T-helper 2 cell treated with Interferon-gamma antibody and Interleukin-4, amounts not matched to agents 100 ng/mL and 5 ng/mL, for 36 hours (primary cell): ENCODE measurements around the gene HMOX2. TPM values are rescaled to one million over a fixed set of nuclear protein-coding genes. Genes with fewer than 3 reads are reported as not detected.

ENCODE experiments used
- intact Hi-C: fragments of 100-400 bp; cut with micrococcal nuclease; formaldehyde crosslinking; loops from one replicate; pipeline ENCODE4 v1.15.1; 2023
- total RNA-seq: library from RNA; stranded (reverse); gene quantifications from 2 replicates; pipeline ENCODE4 v1.2.3, GENCODE V29; 2022

HMOX2 gene
- total RNA-seq, 1 donor from 2014 or later: 79.6 TPM

- intact Hi-C loops: no loop called here
Measured at GRCh38 chr16:4463522-4464163, 12.6 kb upstream of the HMOX2 start.

GRCh38 chr16:4465977-4466779, 10.0 kb upstream of the HMOX2 start:
- intact Hi-C loops: no loop called here

GRCh38 chr16:4467916-4468315, 8.3 kb upstream of the HMOX2 start:
- intact Hi-C loops: no loop called here

GRCh38 chr16:4468972-4469371, 7.2 kb upstream of the HMOX2 start:
- intact Hi-C loops: no loop called here

GRCh38 chr16:4471869-4472268, 4.3 kb upstream of the HMOX2 start:
- intact Hi-C loops: no loop called here

- intact Hi-C loops: no loop called here
Measured at GRCh38 chr16:4472880-4473279, 3.3 kb upstream of the HMOX2 start.

- intact Hi-C loops: loop anchor here (1.0 kb wide), 1 partner anchor 167 kb away; no protein-coding TSS in a partner anchor
Measured at GRCh38 chr16:4474192-4474961, 1.8 kb upstream of the HMOX2 start, which contains the start of gene NMRAL1. TSS of gene NMRAL1 (minus strand) at chr16:4474625. CDS start at chr16:4474132, 493 bp downstream.

- intact Hi-C loops: loop anchor here (2.0 to 5.0 kb wide), 7 partner anchors 39 to 481 kb away; partner anchors contain the start of genes CDIP1, MGRN1 and SEC14L5
Measured at GRCh38 chr16:4477966-4478365, 1.8 kb downstream of the HMOX2 start.

- intact Hi-C loops: no loop called here
Measured at GRCh38 chr16:4481526-4481925, 5.3 kb downstream of the HMOX2 start.

GRCh38 chr16:4481963-4482362, 5.8 kb downstream of the HMOX2 start:
- intact Hi-C loops: no loop called here

GRCh38 chr16:4486126-4486893, 10.1 kb downstream of the HMOX2 start:
- intact Hi-C loops: no loop called here

GRCh38 chr16:4487955-4488498, 11.8 kb downstream of the HMOX2 start:
- intact Hi-C loops: loop anchor here (1.0 kb wide), 1 partner anchor 12 kb away; the partner anchor contains the start of gene HMOX2

- intact Hi-C loops: loop anchor here (1.0 kb wide), 1 partner anchor 12 kb away; the partner anchor contains the start of gene HMOX2
Measured at GRCh38 chr16:4488499-4488967, 12.3 kb downstream of the HMOX2 start.

- intact Hi-C loops: no loop called here
Measured at GRCh38 chr16:4489030-4489429, 12.8 kb downstream of the HMOX2 start.

GRCh38 chr16:4491898-4492297, 15.7 kb downstream of the HMOX2 start:
- intact Hi-C loops: no loop called here

- intact Hi-C loops: no loop called here
Measured at GRCh38 chr16:4494746-4495490, 18.7 kb downstream of the HMOX2 start.

GRCh38 chr16:4495766-4496165, 19.6 kb downstream of the HMOX2 start:
- intact Hi-C loops: no loop called here

- intact Hi-C loops: no loop called here
Measured at GRCh38 chr16:4496305-4496704, 20.1 kb downstream of the HMOX2 start.

GRCh38 chr16:4498546-4499195, 22.5 kb downstream of the HMOX2 start:
- intact Hi-C loops: no loop called here
